ENCODE results near the gene CTSO. TPM values are rescaled to one million over a fixed set of nuclear protein-coding genes. Genes with fewer than 3 reads are reported as not detected.

Gene CTSO
- total and polyA plus RNA-seq, 2 donors from 2014 or later = 22.9 to 40.3 TPM

- no peaks in the 10 kb centered on the region for H3K27me3 ChIP-seq (ENCODE audit: control insufficient read depth, insufficient read depth, low read length)
- DNase-seq (no peak), FAIRE-seq (no peak)
- intact Hi-C loops (cut with DNase I) = no loop called here
- TF ChIP-seq CTCF (IDR thresholded peaks at IDR 0.05; ENCODE audit: borderline replicate concordance, extremely low read depth, insufficient read depth) = no peak
- no peak overlapping the region for H3K4me3 ChIP-seq (ENCODE audit: low read length in 3 of 3)
- no peak overlapping the region for H3K9ac ChIP-seq (ENCODE audit: low read length in 3 of 3)
- no peaks in the 10 kb centered on the region for H3K4me1 ChIP-seq (ENCODE audit: control insufficient read depth in 2 of 3, insufficient read depth in 2 of 3, low read depth in 1 of 3, low read length in 3 of 3)
- H3K27ac ChIP-seq (ENCODE audit: low read depth in 2 of 2, low read length in 2 of 2) = no peak overlapping the region
- H3K36me3 ChIP-seq (ENCODE audit: control insufficient read depth in 2 of 3, insufficient read depth in 3 of 3, low read length in 3 of 3) = no peaks in the 10 kb centered on the region
- H3K9me3 ChIP-seq (ENCODE audit: control insufficient read depth in 2 of 3, insufficient read depth in 1 of 3, low read length in 3 of 3) = no peaks in the 10 kb centered on the region
These were observed 9.1 kb upstream of the CTSO start for GRCh38 chr4:155962767-155963166.

- H3K9ac ChIP-seq (ENCODE audit: low read length in 3 of 3) = no peak overlapping the region
- intact Hi-C loops (cut with DNase I) = no loop called here
- H3K4me1 ChIP-seq (ENCODE audit: control insufficient read depth in 2 of 3, insufficient read depth in 2 of 3, low read depth in 1 of 3, low read length in 3 of 3) = no peaks in the 10 kb centered on the region
- H3K9me3 ChIP-seq (ENCODE audit: control insufficient read depth in 2 of 3, insufficient read depth in 1 of 3, low read length in 3 of 3) = no peaks in the 10 kb centered on the region
- FAIRE-seq (no peak), DNase-seq (no peak)
- H3K27me3 ChIP-seq (ENCODE audit: control insufficient read depth, insufficient read depth, low read length) = no peaks in the 10 kb centered on the region
- no peaks in the 10 kb centered on the region for H3K36me3 ChIP-seq (ENCODE audit: control insufficient read depth in 2 of 3, insufficient read depth in 3 of 3, low read length in 3 of 3)
- no peak overlapping the region for H3K27ac ChIP-seq (ENCODE audit: low read depth in 2 of 2, low read length in 2 of 2)
- TF ChIP-seq CTCF (IDR thresholded peaks at IDR 0.05; ENCODE audit: borderline replicate concordance, extremely low read depth, insufficient read depth) = no peak
- no peak overlapping the region for H3K4me3 ChIP-seq (ENCODE audit: low read length in 3 of 3)
These were observed 7.9 kb upstream of the CTSO start for GRCh38 chr4:155961575-155961974.

- Histone ChIP-seq H3K4me3 (ENCODE audit: low read length in 3 of 3) (no peak overlapping the region), H3K4me1 (ENCODE audit: control insufficient read depth in 2 of 3, insufficient read depth in 2 of 3, low read depth in 1 of 3, low read length in 3 of 3) (no peaks in the 10 kb centered on the region), H3K27me3 (ENCODE audit: control insufficient read depth, insufficient read depth, low read length) (no peaks in the 10 kb centered on the region), H3K36me3 (ENCODE audit: control insufficient read depth in 2 of 3, insufficient read depth in 3 of 3, low read length in 3 of 3) (no peaks in the 10 kb centered on the region), H3K27ac (ENCODE audit: low read depth in 2 of 2, low read length in 2 of 2) (no peak overlapping the region), H3K9me3 (ENCODE audit: control insufficient read depth in 2 of 3, insufficient read depth in 1 of 3, low read length in 3 of 3) (no peaks in the 10 kb centered on the region), H3K9ac (ENCODE audit: low read length in 3 of 3) (no peak overlapping the region)
- DNase-seq = no peak
- intact Hi-C loops (cut with DNase I) = no loop called here
- FAIRE-seq = no peak
- TF ChIP-seq CTCF (IDR thresholded peaks at IDR 0.05; ENCODE audit: borderline replicate concordance, extremely low read depth, insufficient read depth) = no peak
These were observed 6.9 kb upstream of the CTSO start for GRCh38 chr4:155960522-155960921.

- FAIRE-seq (no peak), DNase-seq (no peak)
- Histone ChIP-seq H3K27ac (ENCODE audit: low read depth in 2 of 2, low read length in 2 of 2) (no peak overlapping the region), H3K4me3 (ENCODE audit: low read length in 3 of 3) (no peak overlapping the region), H3K9ac (ENCODE audit: low read length in 3 of 3) (no peak overlapping the region), H3K9me3 (ENCODE audit: control insufficient read depth in 2 of 3, insufficient read depth in 1 of 3, low read length in 3 of 3) (no peaks in the 10 kb centered on the region), H3K36me3 (ENCODE audit: control insufficient read depth in 2 of 3, insufficient read depth in 3 of 3, low read length in 3 of 3) (no peaks in the 10 kb centered on the region), H3K27me3 (ENCODE audit: control insufficient read depth, insufficient read depth, low read length) (no peaks in the 10 kb centered on the region), H3K4me1 (ENCODE audit: control insufficient read depth in 2 of 3, insufficient read depth in 2 of 3, low read depth in 1 of 3, low read length in 3 of 3) (no peaks in the 10 kb centered on the region)
- no peak for TF ChIP-seq CTCF (IDR thresholded peaks at IDR 0.05; ENCODE audit: borderline replicate concordance, extremely low read depth, insufficient read depth)
- intact Hi-C loops (cut with DNase I) = no loop called here
These were observed 5.8 kb upstream of the CTSO start for GRCh38 chr4:155959417-155959816.

Data from kidney (tissue), 14 donors.